GM08714 (cell line): ENCODE measurements around the gene THRSP.
"Not testable (repeated sequence)": the region's sequence is repeated elsewhere in the genome, so short reads cannot be mapped to it uniquely, and the experiment has no call there.

ENCODE experiments used
- H3K4me3 ChIP-seq: fragments of 200-500 bp; sonication (Bioruptor generic); 2 replicates; pipeline ENCODE4 v1.5.1; 2014; ENCODE audit warnings: mild to moderate bottlenecking, low read length, inconsistent platforms
- ZNF274 ChIP-seq: IDR thresholded peaks from 2 replicates; pipeline ENCODE4 v1.6.1; 2012; ENCODE audit warnings: mild to moderate bottlenecking, low read depth, low read length

THRSP gene

DNA sequence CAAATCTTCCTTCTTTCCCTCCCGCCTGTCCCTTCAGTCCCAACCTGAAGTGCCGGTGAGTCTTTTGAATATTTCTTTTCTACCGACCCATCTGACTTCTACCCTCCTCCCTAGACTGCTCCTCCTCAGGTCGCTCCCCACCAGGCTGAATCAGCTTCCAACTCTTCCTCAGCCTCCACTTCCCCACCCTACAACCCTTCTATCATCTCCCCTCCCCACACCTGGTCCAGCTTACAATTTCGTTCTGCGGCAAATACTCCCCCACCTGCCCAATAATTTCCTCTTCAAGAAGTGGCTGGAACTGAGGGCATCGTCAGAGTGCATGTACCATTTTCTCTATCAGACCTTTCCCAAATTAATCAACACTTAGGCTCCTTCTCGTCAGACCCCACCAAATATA lies 18.5 kb downstream of the THRSP start:
- H3K4me3 ChIP-seq, result no peak overlapping the region
- no peak for TF ChIP-seq ZNF274

DNA sequence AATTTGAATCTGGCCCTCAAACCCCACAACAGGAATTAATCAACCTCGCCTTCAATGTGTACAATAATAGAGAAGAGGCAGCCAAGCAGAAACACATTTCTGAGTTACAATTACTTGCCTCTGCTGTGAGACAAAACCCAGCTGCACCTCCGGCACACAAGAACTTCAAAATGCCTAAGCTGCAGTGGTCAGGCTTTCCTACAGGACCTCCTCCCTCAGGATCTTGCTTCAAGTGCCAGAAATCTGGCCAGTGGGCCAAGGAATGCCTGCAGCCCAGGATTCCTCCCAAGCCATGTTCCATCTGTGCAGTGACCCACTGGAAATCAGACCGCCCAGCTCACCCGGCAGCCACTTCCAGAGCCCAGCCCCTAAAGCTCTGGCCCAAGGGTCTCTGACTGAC lies 19.4 kb downstream of the THRSP start:
- H3K4me3 ChIP-seq, result no peak overlapping the region
- no peak for TF ChIP-seq ZNF274

DNA sequence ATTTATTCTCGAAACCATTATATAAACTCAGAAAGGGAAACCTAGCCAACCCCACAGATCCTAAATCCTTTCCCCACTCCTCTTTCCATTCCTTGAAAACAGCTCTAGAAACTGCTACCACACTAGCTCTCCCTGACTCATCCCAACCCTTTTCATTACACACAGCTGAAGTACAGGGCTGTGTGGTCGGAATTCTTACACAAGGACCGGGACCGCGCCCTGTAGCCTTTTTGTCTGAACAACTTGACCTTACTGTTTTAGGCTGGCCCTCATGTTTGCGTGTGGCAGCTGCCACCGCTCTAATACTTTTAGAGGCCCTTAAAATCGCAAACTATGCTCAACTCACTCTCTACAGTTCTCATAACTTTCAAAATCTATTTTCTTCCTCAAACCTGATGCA lies 20.8 kb downstream of the THRSP start:
- H3K4me3 ChIP-seq, result not testable (repeated sequence)

DNA sequence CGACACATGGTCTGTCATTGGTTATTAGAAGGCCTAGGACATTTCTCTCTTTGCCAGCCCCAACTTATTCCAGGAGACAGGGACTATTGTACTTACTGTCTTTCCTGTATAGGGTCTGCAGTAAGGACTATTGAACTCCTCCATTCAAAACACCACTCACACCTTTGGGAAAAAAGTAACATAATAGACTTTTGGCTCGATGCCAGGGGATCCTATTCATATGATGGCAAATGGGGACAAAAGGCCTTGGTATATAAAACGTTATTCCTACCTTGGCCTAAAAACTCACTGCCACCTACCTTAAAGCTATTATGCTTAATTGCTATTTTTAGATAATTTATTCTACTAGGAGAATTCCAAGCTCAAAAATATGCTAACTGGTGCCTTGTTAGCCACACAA lies 22.3 kb downstream of the THRSP start:
- H3K4me3 ChIP-seq, result no peak overlapping the region
- no peak for TF ChIP-seq ZNF274

DNA sequence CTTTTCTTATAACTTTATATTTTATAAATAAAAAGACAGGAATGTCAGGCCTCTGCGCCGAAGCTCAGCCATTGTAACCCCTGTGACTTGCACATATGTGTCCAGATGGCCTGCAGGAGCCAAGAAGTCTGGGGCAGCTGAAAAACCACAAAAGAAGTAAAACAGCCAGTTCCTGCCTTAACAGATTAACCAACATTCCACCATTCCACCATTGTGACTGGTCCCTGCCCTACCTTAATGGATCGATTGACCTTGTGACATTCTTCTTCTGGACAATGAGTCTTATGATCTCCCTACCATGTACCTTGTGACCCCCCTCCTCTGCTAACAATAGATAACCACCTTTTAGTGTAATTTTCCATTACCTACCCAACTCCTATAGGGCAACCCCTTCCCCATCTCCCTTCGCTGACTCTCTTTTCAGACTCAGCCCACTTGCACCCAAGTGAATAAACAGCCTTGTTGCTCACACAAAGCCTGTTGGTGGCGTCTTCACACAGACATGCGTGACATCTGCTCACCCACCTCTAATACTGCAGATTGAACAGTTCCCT lies 22.9 kb downstream of the THRSP start:
- not testable (repeated sequence) for H3K4me3 ChIP-seq

DNA sequence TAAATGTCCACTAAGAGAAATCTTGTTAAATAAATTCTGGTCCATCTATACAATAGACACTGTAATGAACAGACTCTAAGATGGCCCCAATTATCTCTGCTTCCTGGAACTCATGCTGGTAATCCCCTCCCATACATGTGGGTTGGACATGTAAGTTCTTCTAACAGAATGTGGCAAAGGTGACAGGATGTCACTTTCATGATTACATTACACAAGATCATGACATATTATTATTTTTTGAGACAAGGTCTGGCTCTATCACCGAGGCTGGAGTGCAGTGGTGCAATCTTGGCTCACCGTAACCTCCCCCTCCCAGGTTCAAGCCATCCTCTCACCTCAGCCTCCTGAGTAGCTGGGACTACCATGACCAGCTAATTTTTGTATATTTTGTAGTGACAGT lies 30.6 kb downstream of the THRSP start:
- no peak overlapping the region for H3K4me3 ChIP-seq
- TF ChIP-seq ZNF274, result no peak

DNA sequence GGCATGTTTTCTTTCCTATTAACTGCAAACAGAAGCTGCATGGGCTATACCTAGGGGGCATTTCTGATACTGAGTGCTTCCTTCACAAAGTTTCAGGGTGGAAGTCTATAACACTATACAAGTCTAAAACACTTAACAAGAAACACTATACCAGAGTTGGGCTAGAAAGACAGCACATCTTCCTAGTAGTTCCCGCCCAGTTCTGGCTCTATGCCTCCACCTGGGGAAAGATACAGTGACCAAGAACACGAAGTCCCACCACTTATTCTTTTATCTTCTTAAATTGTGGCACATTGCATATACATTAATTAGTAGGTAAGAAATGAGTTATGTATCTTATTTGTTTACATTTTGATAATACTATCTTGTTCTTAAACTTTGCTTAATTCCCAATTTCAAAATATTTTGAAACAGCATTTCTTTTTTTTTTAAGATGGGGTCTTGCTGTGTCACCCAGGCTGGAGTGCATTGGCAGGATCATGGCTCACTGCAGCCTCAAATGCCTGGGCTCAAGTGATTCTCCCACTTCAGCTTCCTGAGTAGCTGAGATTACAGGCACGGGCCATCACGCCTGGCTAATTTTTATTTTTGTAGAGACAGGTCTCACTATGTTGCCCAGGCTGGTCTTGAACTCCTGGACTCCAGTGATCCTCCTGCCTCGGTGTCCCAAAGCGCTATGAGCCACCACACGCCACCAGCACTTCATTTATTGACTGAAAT lies 34.2 kb downstream of the THRSP start:
- TF ChIP-seq ZNF274, result no peak
- no peak overlapping the region for H3K4me3 ChIP-seq

DNA sequence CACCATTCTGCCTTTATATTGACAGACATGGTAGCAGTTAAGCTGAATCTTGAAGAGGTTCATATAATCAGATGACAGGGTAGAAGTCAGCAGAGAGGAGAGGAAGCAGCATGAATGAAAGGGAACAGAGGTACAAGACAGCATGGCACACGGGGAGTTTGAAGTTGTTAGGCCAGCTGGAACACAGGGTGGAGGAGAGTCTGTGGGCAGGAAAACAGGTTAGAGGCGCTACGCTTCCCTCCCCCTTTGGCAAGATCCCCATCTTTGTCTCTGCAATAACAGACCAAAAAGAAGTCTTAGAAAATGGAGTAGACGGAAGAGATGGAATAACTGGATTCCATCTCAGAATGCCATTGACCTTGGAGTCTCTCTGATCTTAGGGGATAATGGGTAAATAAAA lies 36.0 kb downstream of the THRSP start:
- no peak for TF ChIP-seq ZNF274
- H3K4me3 ChIP-seq, result no peak overlapping the region

DNA sequence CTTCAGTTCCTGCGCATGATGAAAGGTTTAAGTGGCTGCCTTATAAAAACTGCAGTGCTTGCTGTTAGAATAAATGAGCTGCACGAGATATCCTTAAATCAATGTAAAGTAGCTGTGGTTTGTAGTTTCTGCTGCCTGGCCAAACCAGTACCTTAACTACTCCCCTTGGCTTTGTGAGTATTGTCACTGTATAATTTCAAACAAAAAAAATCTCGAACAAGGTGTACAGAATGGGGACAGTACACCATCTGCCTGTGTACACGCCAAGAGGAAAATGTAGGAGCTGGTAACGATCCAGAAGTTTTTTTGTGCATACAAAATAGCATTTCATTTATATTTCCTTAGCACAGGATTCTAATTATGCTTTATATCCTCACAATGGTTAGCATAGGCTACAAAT lies 36.6 kb downstream of the THRSP start:
- no peak for TF ChIP-seq ZNF274
- no peak overlapping the region for H3K4me3 ChIP-seq

DNA sequence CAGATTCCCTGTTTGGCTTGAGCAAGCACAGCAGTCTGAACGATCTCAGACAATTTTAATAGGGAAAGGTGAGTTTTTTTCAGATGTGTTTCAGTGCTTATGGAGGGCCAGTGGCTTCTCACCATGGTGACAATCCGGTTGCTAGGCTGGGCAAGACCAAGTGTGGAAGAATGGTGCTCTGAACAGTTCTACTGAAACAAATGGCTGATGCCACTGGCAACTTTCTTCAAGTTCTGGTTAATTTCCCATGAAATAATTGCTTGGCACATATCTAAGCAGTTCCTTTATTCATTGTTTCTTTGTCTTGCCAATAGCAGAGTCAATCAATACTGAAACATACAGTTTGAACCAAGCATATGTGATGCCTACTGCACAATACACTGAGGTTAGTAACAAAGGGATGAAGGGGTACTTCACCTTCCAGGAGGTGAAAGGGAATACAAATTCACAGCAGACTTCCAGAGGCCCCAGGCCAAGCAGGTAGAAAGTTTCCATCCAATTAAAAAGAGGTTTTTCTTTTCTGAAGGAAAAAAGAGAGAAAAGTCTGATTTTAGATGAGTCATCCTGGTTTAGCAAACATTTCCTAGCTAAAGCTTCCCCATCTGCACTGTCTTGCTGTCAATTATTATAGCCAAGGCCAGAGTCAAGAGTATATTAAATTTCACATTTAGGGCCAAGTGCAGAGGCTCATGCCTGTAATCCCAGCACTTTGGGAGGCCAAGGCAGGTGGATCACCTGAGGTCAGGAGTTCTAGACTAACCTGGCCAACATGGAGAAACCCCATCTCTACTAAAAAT lies 37.2 kb downstream of the THRSP start:
- no peak overlapping the region for H3K4me3 ChIP-seq
- TF ChIP-seq ZNF274, result no peak

DNA sequence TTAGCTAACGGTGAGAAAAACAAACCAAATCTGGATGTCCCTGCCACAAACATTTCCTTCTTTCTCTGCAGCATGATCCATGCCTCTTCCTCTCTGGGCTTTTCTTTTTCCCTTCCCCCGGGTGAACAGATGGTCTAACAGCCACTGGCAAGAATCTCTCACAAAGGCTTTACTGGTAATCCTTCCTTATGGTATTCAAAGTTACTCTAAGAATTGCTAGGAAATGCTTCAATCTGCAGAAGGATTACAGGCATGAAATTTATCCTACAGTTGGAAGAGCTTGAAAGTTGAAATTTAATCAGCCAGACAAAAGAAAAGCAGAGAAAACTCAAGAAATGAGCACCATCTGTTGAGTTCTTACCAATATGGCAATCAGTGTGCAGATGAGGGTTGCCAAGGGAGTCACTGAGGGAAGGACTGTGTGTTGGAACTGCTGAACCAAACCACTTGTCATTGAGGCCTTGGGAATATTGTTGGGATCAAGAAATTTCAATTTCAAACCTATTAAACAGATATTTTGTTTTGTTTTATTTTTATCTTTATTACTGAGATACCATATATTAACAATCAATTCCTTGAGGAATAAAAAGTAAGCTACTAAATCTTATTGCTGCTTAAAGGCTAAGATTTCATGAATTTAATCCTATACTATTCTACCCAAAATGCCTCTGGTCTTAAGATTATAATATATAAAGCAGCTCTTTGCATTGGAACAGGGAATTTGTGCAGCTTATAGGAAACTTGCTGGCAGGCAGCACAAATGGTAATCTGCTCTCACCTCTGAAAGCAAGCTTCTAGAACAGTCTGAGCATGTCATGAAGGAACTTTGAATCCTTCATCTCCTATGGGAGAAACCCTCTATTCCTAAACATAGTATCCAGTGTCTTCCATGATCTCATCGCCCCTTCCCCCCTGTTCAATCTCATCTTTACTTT lies 45.7 kb downstream of the THRSP start:
- TF ChIP-seq ZNF274, result no peak
- H3K4me3 ChIP-seq, result no peak overlapping the region

DNA sequence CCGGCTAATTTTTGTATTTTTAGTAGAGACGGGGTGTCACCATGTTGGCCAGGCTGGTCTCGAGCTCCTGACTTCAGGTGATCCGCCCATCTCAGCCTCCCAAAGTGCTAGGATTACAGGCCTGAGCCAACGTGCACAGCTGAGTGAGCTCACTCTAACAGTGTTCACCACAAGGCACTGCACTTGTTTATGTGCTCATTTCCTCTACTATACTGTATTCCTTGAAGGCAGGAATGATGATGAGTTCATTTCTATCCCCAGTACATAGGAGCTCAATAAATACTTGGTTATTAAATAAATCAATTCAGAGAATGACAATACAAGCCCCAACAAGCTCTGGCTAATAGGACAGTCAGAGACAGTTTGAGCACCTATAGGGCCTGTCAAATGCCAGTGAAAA lies 46.7 kb downstream of the THRSP start:
- no peak overlapping the region for H3K4me3 ChIP-seq
- no peak for TF ChIP-seq ZNF274

DNA sequence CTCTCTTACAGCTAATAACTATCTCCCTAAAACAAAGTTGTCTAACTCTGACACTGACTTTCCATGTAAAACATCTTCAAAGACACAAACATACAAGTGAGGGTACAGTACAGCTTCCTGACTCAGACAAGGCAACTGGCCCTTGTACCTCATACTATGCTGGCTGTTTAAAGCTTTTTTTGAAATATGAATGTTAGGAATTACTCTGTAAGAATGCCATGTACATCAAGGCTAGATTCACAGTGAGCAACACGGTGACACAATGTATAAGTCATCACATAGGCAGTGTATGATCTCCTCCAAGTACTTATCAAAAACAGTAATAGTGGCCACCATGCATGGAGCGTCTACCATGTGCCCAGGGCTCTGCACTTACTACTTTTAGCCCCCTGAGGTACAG lies 47.2 kb downstream of the THRSP start:
- H3K4me3 ChIP-seq, result no peak overlapping the region
- no peak for TF ChIP-seq ZNF274

DNA sequence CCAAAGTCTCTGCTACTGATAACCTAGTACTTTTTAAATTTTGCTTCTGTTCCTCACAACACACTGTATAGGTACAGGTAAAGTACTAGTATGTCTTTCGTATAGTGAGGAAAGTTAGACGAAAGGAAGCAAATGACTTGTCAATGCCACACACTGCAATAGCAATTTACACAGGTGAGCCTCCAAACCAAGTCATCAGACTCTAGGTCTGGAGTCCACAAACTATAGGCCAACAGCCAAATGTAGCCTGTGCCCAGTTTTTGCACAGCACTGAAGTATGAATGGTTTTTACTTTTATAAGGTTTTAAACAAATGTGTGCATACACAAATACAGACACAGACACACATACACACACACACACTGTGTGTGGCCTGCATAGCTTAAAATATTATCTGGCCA lies 47.6 kb downstream of the THRSP start:
- no peak for TF ChIP-seq ZNF274
- no peak overlapping the region for H3K4me3 ChIP-seq
